ENCODE measurements around the gene SCML1.

Gene SCML1

DNA sequence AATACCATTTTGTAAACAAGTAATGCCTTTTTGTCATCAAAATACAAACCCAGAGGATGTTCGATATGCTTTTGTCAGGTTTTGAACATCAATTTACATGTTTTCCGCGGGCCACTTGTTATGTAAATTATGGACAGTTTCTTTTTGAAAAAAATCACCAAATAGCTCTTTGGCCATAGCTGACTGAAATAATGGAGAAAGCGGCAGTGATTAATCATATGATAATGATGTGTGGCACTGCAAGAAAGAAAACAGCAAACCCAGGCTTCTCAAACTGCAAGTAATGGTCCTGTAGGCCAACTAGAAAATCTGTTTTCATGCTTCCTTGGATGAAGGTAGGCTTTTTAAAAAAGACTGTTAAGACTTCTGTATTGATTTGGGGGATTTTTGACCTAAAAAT is 15.6 kb upstream of the SCML1 start:
- DNase-seq (ENCODE audit: insufficient read length, low spot score): no peak
- no peak for TF ChIP-seq POLR2A (IDR thresholded peaks at IDR 0.05; ENCODE audit: low read depth, low read length)
- no peak for FAIRE-seq

DNA sequence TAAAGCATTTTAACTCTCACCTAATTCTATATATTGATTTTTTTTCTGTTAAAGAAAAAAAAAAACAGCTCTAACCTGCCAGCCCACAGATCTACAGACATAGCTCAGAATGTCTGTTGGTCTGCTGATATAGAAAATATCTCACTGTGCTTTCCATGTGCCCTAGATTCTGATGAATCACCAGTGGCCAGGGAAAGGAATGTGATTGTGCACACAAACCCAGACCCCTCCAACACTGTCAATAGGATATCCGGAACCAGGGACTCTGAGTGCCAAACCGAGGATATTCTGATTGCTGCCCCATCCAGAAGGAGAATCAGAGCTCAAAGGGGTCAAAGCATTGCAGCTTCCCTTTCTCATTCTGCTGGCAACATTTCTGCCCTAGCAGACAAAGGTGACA is 12.1 kb upstream of the SCML1 start:
- FAIRE-seq (no peak), DNase-seq (ENCODE audit: insufficient read length, low spot score) (no peak)
- no peak for TF ChIP-seq POLR2A (IDR thresholded peaks at IDR 0.05; ENCODE audit: low read depth, low read length)

- TF ChIP-seq POLR2A (IDR thresholded peaks at IDR 0.05; ENCODE audit: low read depth, low read length): no peak
- no peak for DNase-seq (ENCODE audit: insufficient read length, low spot score)
- no peak for FAIRE-seq
Observed at GRCh38 chrX:17732138-17732783, 5.0 kb upstream of the SCML1 start.

GRCh38 chrX:17735406-17735805 is 1.9 kb upstream of the SCML1 start:
- TF ChIP-seq POLR2A (IDR thresholded peaks at IDR 0.05; ENCODE audit: low read depth, low read length): no peak
- DNase-seq (ENCODE audit: insufficient read length, low spot score): no peak
- no peak for FAIRE-seq

- DNase-seq (ENCODE audit: insufficient read length, low spot score) (no peak), FAIRE-seq (no peak)
- TF ChIP-seq POLR2A (IDR thresholded peaks at IDR 0.05; ENCODE audit: low read depth, low read length): no peak
Observed at GRCh38 chrX:17736478-17736855, 826 bp upstream of the SCML1 start.

- FAIRE-seq: no peak
Observed at GRCh38 chrX:17737710-17737985, 355 bp downstream of the SCML1 start.

GRCh38 chrX:17737986-17738713 is 857 bp downstream of the SCML1 start:
- FAIRE-seq: no peak
- TF ChIP-seq POLR2A (IDR thresholded peaks at IDR 0.05; ENCODE audit: low read depth, low read length): no peak
- no peak for DNase-seq (ENCODE audit: insufficient read length, low spot score)

More at GRCh38 chrX:17737710-17737985, 355 bp downstream of the SCML1 start:
- no peak for TF ChIP-seq POLR2A (IDR thresholded peaks at IDR 0.05; ENCODE audit: low read depth, low read length)
- no peak for DNase-seq (ENCODE audit: insufficient read length, low spot score)

GRCh38 chrX:17738737-17739535 is 1.6 kb downstream of the SCML1 start:
- FAIRE-seq (no peak), DNase-seq (ENCODE audit: insufficient read length, low spot score) (no peak)
- no peak for TF ChIP-seq POLR2A (IDR thresholded peaks at IDR 0.05; ENCODE audit: low read depth, low read length)

DNA sequence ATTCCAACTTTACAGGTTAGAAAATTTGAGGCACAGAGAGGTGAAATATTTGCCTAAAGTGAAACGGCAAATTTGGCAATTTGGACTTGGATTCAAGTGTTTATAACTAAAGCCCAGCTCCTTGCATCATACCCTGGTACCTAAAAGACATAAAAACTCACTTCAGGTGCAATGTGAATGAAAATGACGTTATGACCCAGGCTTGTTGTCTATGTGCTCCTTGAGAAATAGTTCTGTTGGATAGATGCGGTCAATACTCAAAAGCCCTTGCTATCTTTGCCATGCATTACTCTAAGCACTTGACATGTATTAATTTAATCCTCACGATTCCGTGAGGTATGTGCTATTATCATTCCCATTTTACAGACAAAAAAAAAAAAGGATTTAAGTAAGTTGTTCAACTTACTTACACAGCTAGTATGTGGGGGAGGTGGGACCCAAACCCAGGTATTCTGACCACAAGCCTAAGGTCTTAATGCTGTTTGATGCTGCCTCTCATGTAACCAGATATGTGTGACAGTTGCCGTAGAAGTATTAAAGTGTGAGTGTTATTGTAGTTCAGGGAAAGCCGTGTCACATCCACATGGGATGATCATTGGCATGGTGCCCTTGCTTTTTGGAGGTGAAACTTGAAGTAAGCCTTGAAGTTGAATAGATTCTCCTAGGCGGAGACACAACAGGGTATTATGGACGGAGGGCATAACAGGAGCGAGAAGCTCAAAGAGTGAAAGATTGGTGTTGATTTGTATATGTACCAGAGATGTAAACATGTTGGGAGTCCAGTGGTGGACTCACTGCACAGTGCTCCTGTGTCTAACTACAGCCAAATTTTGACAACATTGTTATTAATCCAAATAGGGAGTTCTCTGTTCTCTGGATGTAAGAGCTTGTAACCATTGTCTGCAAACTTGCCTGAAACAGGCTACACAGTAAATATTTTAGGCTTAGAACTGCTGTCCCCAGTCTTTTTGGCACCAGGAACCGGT is 3.1 kb downstream of the SCML1 start:
- no peak for DNase-seq (ENCODE audit: insufficient read length, low spot score)

GRCh38 chrX:17741123-17741511 is 3.8 kb downstream of the SCML1 start:
- DNase-seq (ENCODE audit: insufficient read length, low spot score) (no peak), FAIRE-seq (no peak)
- TF ChIP-seq POLR2A (IDR thresholded peaks at IDR 0.05; ENCODE audit: low read depth, low read length): no peak

More for the DNA sequence above, 3.1 kb downstream of the SCML1 start:
- TF ChIP-seq POLR2A (IDR thresholded peaks at IDR 0.05; ENCODE audit: low read depth, low read length): no peak
- no peak for FAIRE-seq

DNA sequence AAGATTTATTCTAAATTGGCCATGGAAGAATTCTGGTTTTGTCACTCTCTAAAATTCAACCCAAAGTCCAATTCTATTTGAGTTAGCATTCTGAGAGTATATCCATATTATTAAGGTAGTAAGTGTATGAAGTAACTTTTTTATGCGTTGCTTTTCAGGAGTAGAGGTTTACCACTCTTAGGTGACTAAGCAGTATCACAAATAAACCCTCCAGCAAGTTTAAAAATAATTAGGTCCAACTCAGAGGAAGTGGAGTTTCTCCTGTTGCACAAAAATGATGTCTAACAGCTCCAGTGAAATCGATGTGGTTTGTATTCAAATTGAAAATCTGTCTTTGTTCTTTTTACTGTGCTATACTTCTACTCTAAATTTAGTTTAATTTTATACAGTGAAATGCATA is 6.6 kb downstream of the SCML1 start:
- FAIRE-seq (no peak), DNase-seq (ENCODE audit: insufficient read length, low spot score) (no peak)
- TF ChIP-seq POLR2A (IDR thresholded peaks at IDR 0.05; ENCODE audit: low read depth, low read length): no peak

- no peak for DNase-seq (ENCODE audit: insufficient read length, low spot score)
Observed at GRCh38 chrX:17744896-17745523, 7.7 kb downstream of the SCML1 start.

DNA sequence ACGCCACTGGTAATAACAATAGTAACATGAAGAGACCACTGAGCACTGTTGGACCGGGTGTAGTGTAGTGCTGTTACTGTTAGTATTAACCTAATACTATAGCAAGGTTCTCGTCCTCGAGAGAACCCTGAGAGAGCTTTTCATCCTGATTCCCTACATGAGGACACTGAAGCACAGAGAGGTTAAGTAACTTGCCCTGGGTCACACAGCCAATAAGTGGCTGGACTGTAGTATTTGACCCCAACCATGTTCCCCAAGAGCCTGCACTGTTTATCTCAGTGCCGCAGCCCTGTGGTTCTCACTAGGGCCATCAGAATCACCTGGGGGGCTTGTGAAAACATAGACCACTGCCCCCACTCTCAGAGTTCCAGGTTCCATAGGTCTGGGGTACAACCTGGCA is 10.4 kb downstream of the SCML1 start:
- FAIRE-seq: no peak
- TF ChIP-seq POLR2A (IDR thresholded peaks at IDR 0.05; ENCODE audit: low read depth, low read length): no peak
- no peak for DNase-seq (ENCODE audit: insufficient read length, low spot score)

More at GRCh38 chrX:17744896-17745523, 7.7 kb downstream of the SCML1 start:
- TF ChIP-seq POLR2A (IDR thresholded peaks at IDR 0.05; ENCODE audit: low read depth, low read length): no peak
- FAIRE-seq: no peak

Measured in H54 (cell line).